Heart left ventricle (tissue), 13 donors: ENCODE data around the gene HOXD3.

Experiments
- CTCF ChIP-seq, 12 donors: fragments of 200-600 bp; sonication (generic) in 4 of 12; IDR thresholded peaks; one replicate each; pipeline versions ENCODE4 v1.5.0 to v1.8.0; 2018 to 2022; ENCODE audit warnings: antibody characterized with exemption in 12 of 12, mild to moderate bottlenecking in 5 of 12
- POLR2A ChIP-seq, 2 donors: fragments of 450-650 bp; IDR thresholded peaks; one replicate each; pipeline ENCODE4 v1.6.1; 2017; ENCODE audit warnings: antibody characterized with exemption in 2 of 2, mild to moderate bottlenecking in 2 of 2, moderate library complexity in 2 of 2
- donor health status: ischemic (EF 13 %, LVEDD 7.1; RV severe dilation, severe dysfunction).
- donor health status: DM: no; HTN: yes; CAD: no.
- donor health status: DM: no; HTN: no; CAD: no.
- donor health status: ischemic (EF 25% LVEDD 6.9; RV normal size, moderate dysfunction).
- donor health status: ischemic (EF 25% LVEDD 5.7; RV mildly dilated, moderate dysfunction).
- donor health status: ischemic (EF 35%, LVEDD 5.7; RV mildly dilated, moderate dysfunction).
- donor health status: nonischemic (EF 11% LVEDD 7.7; RV severe dilation, severe dysfunction).
- donor health status: DM: yes; HTN: yes; CAD: no.
- donor health status: PGD.
- donor health status: ischemic (EF 29% LVEDD 5.4; RV normal size, mild dysfunction).
- donor health status: nonischemic (EF 23%, LVEDD 6.1; RV moderate dilation, normal function).

- TF ChIP-seq CTCF (IDR thresholded peaks at IDR 0.05) (no peak), POLR2A (IDR thresholded peaks at IDR 0.05) (no peak)
Observed at GRCh38 chr2:176189681-176190641, 32.9 kb downstream of the HOXD3 start.
